GM12872 (cell line): ENCODE results near the gene NR2C2.

Experiments
- TF ChIP-seq, protein P1 (sequence below): IDR thresholded peaks from 3 replicates; pipeline ENCODE4 v1.5.1; 2011; ENCODE audit warnings: low read depth, mild to moderate bottlenecking, low read length, moderate library complexity; ENCODE audit not compliant: insufficient read depth

The NR2C2 gene

DNA sequence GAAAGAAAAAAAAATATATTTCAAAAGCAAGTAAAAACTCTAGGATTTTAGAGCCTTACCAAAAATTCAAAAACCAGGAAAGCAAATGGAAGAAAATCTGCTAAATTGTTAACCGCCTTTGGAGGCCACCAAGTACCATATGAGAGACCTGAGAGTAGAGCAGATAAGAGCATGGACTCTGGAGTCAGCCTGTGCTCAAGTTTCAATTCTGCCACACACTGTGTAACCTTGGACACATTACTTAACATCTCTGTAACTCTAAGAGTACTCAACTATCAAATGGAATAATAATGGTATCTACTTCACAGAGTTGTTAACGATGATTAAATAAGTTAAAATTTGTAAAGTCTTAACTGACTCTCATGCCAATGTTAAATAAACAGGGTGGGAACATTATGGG, 138.9 kb downstream of the NR2C2 start:
- TF ChIP-seq, protein P1, sequence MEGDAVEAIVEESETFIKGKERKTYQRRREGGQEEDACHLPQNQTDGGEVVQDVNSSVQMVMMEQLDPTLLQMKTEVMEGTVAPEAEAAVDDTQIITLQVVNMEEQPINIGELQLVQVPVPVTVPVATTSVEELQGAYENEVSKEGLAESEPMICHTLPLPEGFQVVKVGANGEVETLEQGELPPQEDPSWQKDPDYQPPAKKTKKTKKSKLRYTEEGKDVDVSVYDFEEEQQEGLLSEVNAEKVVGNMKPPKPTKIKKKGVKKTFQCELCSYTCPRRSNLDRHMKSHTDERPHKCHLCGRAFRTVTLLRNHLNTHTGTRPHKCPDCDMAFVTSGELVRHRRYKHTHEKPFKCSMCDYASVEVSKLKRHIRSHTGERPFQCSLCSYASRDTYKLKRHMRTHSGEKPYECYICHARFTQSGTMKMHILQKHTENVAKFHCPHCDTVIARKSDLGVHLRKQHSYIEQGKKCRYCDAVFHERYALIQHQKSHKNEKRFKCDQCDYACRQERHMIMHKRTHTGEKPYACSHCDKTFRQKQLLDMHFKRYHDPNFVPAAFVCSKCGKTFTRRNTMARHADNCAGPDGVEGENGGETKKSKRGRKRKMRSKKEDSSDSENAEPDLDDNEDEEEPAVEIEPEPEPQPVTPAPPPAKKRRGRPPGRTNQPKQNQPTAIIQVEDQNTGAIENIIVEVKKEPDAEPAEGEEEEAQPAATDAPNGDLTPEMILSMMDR = no peak

DNA sequence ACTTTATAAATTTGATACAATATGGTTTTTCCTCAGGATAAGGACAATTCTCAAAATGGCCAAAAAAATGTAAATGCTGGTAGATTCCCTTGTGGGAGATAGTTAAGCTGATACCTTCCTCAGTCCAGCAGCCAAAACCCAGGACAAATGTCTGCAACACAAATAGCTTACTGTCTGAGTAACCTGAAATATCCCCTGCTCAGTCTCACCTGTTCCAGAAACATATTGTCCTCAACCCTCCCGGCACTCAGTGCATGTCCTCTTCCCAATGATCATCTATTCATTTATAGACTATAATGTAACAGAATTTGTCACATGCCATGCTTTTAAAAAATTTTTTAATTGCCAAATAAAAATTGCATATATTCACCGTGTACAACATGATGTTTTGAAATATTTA, 139.3 kb downstream of the NR2C2 start:
- TF ChIP-seq, protein P1 = no peak

DNA sequence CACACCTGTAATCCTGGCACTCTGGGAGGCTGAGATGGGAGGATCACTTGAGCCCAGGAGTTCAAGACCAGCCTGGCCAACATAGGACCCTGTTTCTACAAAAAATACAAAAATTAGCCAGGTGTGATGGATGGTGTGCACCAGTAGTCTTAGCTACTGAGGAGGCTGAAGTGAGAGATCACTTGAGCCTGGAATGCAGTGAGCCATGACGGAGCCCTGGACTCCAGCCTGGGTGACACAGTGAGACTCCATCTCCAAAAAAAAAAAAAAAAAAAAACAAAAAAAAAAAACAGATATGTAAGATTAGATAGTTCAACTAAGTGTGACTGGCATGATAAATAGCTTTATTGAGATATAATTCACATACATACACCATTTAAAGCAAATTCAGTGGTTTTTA, 141.8 kb downstream of the NR2C2 start:
- TF ChIP-seq, protein P1 = no peak

DNA sequence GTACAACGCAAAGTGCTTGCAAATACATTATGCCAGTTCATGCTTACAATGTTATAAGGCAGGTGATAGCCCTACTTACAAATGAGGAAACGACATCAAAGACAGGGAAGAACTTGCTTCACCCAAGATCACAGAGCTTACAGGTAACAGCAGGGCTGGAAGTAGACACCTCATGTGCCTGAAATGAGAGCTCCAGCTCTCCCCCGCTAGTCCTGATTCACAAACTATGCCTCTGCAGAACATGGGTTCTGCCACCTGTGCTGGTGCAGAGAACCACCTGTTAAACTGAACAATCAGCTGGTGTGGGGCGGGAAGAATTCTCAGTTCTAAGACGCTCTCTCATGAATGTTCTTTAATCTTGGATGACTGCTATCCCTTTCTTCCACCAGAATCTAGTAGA, 144.2 kb downstream of the NR2C2 start:
- TF ChIP-seq, protein P1 = no peak

DNA sequence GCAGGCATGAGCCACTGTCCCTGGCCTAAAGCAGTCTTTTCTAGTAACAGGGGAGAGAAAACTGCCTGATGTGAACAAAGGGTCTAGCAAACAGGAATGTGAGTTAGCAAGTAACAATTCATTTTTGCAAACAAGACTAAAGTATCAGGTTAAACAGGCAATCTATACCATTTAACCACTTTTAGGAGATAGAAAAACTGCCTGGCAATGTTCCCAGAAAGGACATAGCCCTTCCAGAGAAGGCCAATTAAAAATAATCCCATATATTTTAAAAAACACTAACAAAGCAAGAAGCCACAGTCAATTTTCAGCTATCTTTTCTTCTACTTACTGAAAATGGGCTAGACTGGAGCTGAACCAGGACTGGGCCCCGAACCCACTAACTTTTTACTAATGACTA, 145.3 kb downstream of the NR2C2 start:
- TF ChIP-seq, protein P1 = no peak

DNA sequence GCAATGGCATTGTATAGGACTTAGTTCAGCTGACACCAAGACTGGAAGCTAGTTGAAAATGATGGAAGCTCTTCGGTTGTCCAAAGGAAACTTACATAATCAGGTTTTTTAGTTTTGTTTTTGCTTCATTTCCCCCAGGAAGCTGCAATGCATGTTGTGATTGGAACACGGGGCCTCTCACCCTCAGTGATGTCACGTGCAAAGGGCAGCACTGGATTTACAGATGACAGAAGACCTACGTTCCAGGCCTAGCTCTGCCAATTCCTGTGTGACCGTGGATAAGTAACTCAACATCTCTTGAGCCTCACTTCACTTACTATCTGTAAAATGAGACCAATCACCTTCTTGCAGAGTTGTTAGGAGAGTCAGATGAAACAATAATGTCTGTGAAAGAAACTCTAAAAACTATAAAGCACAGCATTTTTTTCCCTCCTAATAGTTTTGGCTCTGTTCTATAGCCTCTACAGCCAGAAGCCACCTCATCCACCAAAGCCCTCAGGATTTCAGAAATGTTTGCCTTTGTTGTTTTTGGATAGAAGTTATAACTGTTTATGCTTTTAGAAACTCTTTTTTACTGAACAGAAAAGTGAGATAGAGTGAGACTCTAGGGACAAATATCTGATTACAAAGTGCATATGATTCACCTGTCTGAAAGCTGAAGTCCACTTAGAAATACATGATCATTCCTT, 146.9 kb downstream of the NR2C2 start:
- TF ChIP-seq, protein P1 = no peak

DNA sequence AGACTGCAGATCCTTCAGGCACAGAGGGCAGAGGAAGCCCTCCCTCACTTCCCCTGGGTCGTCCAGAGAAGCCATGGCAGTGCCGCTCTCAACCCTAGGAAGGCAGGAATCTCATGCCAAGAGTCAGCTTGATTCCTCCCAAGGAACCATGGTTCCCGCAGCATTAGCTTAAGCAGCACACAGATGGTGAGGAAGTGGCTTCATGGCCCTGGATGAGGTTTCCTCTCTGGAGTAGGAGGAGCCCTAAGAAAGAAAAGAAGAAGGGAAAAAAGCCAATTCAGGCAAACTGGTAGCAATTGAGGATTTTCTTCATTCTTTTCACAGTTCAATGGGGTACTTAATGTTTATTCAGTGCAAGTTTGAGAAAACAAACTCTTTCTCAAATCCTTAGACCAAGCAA, 148.7 kb downstream of the NR2C2 start:
- TF ChIP-seq, protein P1 = no peak
